GM12878 (cell line): ENCODE results near the gene BRWD1. TPM values are rescaled to one million over a fixed set of nuclear protein-coding genes. Genes with fewer than 3 reads are reported as not detected.

Source experiments
- CEBPZ ChIP-seq: fragments of 150-350 bp; IDR thresholded peaks from 2 replicates; pipeline ENCODE4 v1.6.1; 2016; ENCODE audit warnings: low read depth, low read length
- MXI1 ChIP-seq: fragments of 150-350 bp; IDR thresholded peaks from 2 replicates; pipeline ENCODE4 v1.6.1; 2011; ENCODE audit warnings: low read depth, mild to moderate bottlenecking, inconsistent platforms, low read length, improper control_type of control experiment
- NR2F1 ChIP-seq: fragments of 450-650 bp; conservative IDR thresholded peaks from 2 replicates; pipeline ENCODE4 v1.6.1; 2017; ENCODE audit warnings: mild to moderate bottlenecking
- PAX5 ChIP-seq: IDR thresholded peaks from 2 replicates; pipeline ENCODE4 v1.6.1; 2011; ENCODE audit warnings: low read depth, low read length, borderline replicate concordance
- RCOR1 ChIP-seq: conservative IDR thresholded peaks from 2 replicates; pipeline ENCODE4 v1.6.1; 2012; ENCODE audit warnings: low read depth, low read length, improper control_type of control experiment
- SUZ12 ChIP-seq: fragments of 200-600 bp; sonication (generic); IDR thresholded peaks from one replicate; pipeline ENCODE4 v1.6.1; 2018; ENCODE audit warnings: antibody characterized with exemption, mild to moderate bottlenecking; ENCODE audit not compliant: unreplicated experiment
- ZNF592 ChIP-seq: fragments of 450-650 bp; IDR thresholded peaks from 2 replicates; pipeline ENCODE4 v1.6.1; 2017; ENCODE audit warnings: mild to moderate bottlenecking, moderate library complexity
- polyA plus RNA-seq, 11 experiments: library from polyadenylated mRNA; depleted of rRNA in 4 of 11; unstranded in 6 of 11; stranded (reverse) in 5 of 11; fragments of >200 nt; fragmentation: Nextera tagmentation in 4 of 11; fragmentation: Illumina TruSeq in 1 of 11; extraction: Ambion mirVana in 4 of 11; extraction: Trizol in 1 of 11; gene quantifications; 1 replicate in 1 of 11; 2 replicates in 10 of 11; pipeline versions ENCODE4 v1.2.1 to v1.2.3, GENCODE V29; 2011 to 2016; ENCODE audit warnings: inconsistent platforms in 2 of 11, missing spikeins in 2 of 11, low read depth in 1 of 11
- total RNA-seq, 4 experiments: library from RNA; depleted of rRNA in 3 of 4; stranded (reverse); fragments of >200 nt in 3 of 4; fragmentation: Illumina TruSeq in 1 of 4; extraction: Trizol in 1 of 4; gene quantifications; 2 replicates each; pipeline versions ENCODE4 v1.2.1 to v1.2.3, GENCODE V29; 2013 to 2021

The BRWD1 gene
- total and polyA plus RNA-seq, 10 of the 15 experiments (the other 5 are each of a cell fraction or from before 2014, with no cell fraction given): 3.1 to 19.0 (median 13.5) TPM

DNA sequence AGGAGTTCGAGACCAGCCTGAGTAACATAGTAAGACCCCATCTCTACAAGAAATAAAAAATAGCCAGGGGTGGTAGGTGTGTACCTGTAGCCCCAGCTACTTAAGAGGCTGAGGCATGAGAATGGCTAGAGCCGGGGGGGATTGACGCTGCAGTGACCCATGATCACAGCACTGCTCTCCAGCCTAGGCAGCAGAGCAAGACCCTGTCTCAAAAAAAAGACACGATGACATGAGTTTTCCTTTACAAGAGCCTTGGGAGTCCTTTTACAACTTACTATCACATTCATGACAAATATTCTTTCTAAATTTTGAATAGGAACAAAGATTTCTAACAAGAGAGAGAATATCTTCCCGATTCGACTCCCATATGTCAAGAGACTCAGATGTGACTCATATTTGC is 3.3 kb upstream of the BRWD1 start (continued):
- TF ChIP-seq CEBPZ (no peak), RCOR1 (no peak), MXI1 (no peak), ZNF592 (no peak), SUZ12 (no peak), PAX5 (no peak), NR2F1 (no peak)
